Measurements from ENCODE around the gene AURKAIP1.
"Not testable (repeated sequence)": the region's sequence is repeated elsewhere in the genome, so short reads cannot be mapped to it uniquely, and the experiment has no call there.

GRCh38 chr1:1370094-1370493 lies 4.9 kb downstream of the AURKAIP1 start:
- not testable (repeated sequence) for TF ChIP-seq CTCF, POLR2A (IDR thresholded peaks at IDR 0.05)

Measured in testis (tissue), 2 donors.